Renal pelvis (tissue), 4 donors: Measurements from ENCODE around the gene COL13A1. TPM values are rescaled to one million over a fixed set of nuclear protein-coding genes. Genes with fewer than 3 reads are reported as not detected.

Experiments used
- DNase-seq: peaks from one replicate; pipeline ENCODE4 v3.0.0-alpha.2; 2013
- polyA plus RNA-seq, 3 donors: library from polyadenylated mRNA; unstranded; fragments of 120-200 nt; gene quantifications; one replicate each; pipeline ENCODE4 v1.2.1, GENCODE V29; 2013; ENCODE audit not compliant: insufficient read length in 3 of 3

Gene COL13A1
- polyA plus RNA-seq, 3 donors, result 29.1 to 29.6 (median 29.6) TPM

DNA sequence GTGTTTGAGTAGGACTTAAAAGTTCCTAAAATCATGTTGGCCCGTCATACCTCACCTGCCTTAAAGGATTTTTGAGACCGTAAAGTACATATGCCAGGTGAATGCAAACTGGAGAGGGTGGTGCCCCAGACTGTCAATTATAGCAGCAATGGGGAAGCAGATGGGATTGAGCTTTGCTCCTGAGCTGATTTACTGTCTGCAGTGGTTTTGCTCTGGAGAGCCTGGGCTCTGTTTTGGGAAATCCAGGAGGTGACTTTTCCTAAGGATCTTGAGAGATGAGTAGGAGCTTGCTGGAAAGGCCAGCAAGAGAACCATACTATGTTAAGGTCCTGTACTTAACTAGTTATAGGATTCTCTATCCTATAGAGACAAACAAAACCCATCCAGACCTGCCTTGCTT is 43.0 kb downstream of the COL13A1 start:
- DNase-seq, result no peak

- DNase-seq, result peak; percentile 72
These were observed 44.0 kb downstream of the COL13A1 start for GRCh38 chr10:69845574-69846292.

DNA sequence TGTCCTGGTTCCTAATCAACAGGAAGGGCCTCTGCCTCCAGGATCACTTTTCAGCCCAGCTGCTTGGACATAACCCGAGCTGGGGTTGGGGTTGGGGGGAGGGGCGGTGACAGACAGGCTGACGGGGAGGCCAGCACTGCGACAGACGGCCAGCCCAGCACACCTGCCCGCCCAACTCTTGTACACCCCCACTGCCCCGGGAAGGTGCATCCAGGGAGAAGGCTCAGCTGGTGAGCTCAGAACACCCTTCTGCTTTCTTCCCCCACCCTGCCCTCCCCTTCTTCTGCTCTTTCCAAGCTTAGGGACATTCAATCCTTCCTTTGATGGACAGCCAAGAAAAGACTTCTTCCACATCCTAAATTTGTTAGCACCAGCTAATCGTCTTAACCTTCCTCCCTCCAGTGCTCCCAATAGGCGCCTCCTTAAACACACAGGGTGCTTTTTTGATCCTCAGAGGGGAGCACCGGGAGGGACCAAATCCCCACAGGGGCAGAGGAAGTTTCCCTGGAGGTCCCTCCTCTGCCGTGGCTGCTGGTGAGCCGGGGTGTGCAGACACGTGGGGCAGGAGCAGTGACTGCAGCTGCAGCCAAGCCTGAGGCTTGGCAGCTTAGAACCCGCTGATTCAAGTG is 44.7 kb downstream of the COL13A1 start:
- DNase-seq, result no peak

GRCh38 chr10:69847458-69847857 is 45.8 kb downstream of the COL13A1 start:
- DNase-seq, result no peak

GRCh38 chr10:69847883-69848282 is 46.2 kb downstream of the COL13A1 start:
- no peak for DNase-seq

- DNase-seq, result no peak
These were observed 46.7 kb downstream of the COL13A1 start for GRCh38 chr10:69848454-69848853.

GRCh38 chr10:69849825-69850224 is 48.1 kb downstream of the COL13A1 start:
- DNase-seq, result no peak

DNA sequence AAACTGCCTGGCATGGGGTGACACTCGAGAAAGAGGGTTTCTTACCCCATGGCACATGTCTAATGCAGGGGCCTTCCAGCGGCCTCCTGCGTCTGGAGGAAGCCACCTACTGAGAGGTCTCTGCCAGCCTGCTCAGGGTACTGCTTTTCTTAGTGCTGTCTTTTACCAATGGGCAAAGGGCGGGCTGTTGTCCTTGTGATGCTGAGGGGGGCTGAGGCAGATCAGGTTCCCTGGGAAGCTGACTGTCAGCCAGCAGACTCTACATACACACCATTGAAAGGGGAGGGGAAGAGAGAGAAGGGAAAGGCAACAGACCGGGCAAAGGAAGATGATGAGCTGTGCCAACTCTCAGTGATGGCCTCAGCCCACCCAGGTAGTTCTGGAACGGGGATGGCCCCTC is 48.7 kb downstream of the COL13A1 start:
- DNase-seq, result no peak

DNA sequence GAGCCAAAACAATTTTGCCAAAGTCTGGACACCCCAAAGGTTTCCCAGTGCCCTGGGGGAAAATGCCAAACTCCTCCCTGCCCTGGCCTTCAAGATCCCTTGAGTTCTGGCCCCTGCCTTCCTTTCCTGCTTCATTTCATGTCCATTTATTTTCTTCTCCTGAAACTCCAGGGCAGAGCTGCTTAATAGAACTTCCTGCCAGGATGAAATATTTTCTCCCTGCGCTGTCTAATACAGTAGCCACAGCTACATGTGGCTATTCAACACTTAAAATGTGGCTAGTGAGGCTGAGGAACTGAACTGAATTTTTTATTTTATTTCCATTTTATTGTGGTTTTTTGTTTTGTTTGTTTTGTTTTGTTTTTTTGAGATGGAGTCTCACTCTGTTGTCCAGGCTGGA is 49.6 kb downstream of the COL13A1 start:
- no peak for DNase-seq

GRCh38 chr10:69853064-69853463 is 51.4 kb downstream of the COL13A1 start:
- no peak for DNase-seq

- no peak for DNase-seq
These were observed 53.0 kb downstream of the COL13A1 start for GRCh38 chr10:69854511-69855345.

GRCh38 chr10:69855346-69856111 is 53.8 kb downstream of the COL13A1 start:
- no peak for DNase-seq

DNA sequence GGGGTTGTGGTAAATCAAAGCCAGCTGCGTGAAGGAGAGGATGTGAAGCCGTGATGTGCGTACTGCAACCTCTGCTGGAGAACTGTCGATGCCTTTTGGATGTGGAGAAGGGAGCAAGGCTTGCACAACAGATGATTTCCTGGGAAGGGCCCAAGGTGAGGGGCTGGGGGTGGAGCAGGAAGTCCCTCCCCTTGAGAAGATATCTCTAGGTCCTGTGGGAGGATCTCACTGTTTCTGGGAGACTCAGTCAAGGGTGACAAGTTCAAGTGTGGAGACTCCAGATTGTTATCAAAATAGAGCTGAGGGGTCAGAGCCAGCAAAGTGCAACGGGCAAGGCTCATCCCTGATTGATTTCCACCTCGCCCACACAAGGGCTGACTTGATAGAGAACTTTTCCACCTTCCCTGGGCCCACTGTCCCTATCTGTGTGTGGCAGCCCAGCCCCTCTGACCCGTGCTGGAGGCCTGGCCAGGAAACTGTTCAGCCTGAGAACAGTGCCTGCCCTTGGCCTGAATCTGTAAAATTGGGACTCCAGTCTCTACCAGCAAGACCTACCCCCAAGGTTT is 55.0 kb downstream of the COL13A1 start:
- no peak for DNase-seq

GRCh38 chr10:69858201-69858600 is 56.5 kb downstream of the COL13A1 start:
- no peak for DNase-seq

DNA sequence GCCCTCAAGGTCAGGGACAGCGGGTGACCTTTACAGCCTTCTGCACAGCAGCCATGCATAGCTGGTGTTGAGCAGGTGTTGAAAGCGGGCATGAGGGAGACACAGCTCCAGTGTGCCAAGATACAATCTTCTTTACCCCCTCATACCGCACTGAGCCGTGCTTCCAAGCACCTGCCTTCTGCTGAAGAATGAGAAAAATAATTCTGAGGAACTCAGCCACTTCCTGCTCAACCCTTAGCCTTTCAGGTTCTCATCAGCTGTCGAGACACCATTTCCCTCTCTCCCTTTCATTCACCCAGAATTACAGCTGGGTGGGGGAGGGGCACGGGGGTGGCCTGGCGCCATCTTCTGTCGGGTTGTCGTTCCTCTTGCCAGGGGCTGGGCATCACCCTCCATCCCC is 58.6 kb downstream of the COL13A1 start:
- DNase-seq, result no peak

- DNase-seq, result no peak
These were observed 59.8 kb downstream of the COL13A1 start for GRCh38 chr10:69861251-69862240.

GRCh38 chr10:69862882-69863530 is 61.3 kb downstream of the COL13A1 start:
- DNase-seq, result no peak

- no peak for DNase-seq
These were observed 61.9 kb downstream of the COL13A1 start for GRCh38 chr10:69863580-69863979.

DNA sequence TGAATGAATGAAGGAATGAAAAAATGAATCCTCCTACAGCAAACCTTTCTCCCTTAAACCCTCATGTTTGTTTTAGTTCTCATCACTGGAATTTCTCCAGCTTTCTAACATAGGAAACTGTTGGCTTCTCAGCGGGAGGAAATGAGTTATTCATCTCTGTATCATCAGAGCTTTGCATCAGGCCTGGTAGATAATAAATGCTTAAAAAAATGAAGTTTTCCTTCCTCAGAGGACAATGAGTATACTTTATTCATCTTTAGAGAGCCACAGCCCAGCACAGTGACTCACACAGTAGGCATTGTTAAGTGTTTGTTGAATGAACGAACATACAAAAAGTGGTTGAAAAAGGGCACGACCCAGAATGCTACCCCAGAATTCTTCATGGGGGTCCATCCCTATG is 62.6 kb downstream of the COL13A1 start:
- no peak for DNase-seq

GRCh38 chr10:69865450-69865849 is 63.7 kb downstream of the COL13A1 start:
- DNase-seq, result no peak
